UCSD-AML1 (cell line): Measurements from ENCODE around the gene GRK2.

Source experiments
- DNase-seq: peaks from one replicate; lab custom pipeline; 2025; ENCODE audit not compliant: unreplicated experiment; lab: John Stamatoyannopoulos, UW

The GRK2 gene

DNA sequence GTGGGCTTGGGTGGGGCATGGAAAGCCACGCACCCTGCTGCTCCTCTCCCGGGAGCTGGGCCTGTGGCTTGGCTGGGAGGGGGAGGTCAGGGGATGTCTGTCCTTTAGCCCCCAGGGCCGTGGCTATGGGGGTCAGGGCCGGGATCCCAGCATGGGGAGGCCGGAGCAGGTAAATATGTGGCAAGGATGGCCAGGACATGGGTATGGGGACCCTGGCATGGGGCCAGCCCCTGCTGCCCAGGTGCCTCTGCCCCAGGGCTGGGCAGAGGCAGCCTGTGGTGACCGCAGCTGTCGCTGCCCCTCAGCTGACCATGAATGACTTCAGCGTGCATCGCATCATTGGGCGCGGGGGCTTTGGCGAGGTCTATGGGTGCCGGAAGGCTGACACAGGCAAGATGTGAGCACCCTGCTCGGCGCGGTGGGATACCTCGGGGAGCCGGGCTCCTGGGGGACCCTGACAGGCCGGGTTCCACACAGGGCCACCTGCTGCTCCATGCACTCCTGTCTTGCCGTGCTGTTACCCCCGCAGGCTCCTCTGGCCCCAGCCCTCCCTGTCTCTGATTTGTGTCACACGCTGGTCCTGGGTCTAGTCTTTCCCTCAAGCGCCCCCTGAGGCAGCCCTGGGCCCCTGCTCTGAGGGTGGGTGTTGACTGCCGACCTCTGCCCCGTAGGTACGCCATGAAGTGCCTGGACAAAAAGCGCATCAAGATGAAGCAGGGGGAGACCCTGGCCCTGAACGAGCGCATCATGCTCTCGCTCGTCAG is 14.7 kb downstream of the GRK2 start:
- DNase-seq = no peak

- no peak for DNase-seq
These were observed 15.4 kb downstream of the GRK2 start for GRCh38 chr11:67281552-67282150.

GRCh38 chr11:67282155-67282875 is 16.0 kb downstream of the GRK2 start:
- no peak for DNase-seq

DNA sequence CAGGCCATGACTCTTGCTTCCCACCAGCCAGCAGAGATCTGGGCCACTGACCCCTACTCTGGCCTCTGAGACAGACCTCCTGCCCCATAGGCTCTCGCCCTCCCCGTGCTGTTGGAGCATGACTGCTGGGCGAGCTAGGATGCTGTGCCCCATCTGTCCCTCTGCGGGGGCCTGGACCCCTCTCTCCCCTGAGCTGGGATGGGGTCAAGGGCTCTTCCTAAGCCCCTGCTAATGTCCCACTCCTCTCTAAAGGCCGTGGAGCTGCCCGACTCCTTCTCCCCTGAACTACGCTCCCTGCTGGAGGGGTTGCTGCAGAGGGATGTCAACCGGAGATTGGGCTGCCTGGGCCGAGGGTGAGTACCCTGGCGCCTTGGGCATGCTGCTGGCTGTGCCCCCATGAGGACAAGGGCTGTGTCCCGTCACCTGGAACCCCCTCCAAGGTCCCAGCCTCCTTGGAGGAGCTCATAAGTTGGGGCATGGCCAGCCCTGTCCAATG is 16.7 kb downstream of the GRK2 start:
- DNase-seq = no peak

DNA sequence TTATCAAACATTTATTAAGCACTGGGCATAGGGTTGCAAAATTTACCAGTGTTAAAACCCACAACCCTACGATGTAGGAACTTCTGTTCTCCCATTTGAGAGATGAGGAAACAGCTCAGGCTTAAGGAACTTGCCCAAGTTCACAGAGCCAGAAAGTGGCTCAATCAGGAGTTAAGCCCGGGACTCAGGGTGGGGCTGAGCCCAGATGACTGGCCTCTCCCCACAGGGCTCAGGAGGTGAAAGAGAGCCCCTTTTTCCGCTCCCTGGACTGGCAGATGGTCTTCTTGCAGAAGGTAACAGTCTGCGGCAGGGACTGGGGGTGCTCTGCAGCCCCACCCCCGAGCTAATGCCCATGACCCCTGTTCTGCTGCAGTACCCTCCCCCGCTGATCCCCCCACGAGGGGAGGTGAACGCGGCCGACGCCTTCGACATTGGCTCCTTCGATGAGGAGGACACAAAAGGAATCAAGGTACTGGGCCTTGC is 17.2 kb downstream of the GRK2 start:
- no peak for DNase-seq

DNA sequence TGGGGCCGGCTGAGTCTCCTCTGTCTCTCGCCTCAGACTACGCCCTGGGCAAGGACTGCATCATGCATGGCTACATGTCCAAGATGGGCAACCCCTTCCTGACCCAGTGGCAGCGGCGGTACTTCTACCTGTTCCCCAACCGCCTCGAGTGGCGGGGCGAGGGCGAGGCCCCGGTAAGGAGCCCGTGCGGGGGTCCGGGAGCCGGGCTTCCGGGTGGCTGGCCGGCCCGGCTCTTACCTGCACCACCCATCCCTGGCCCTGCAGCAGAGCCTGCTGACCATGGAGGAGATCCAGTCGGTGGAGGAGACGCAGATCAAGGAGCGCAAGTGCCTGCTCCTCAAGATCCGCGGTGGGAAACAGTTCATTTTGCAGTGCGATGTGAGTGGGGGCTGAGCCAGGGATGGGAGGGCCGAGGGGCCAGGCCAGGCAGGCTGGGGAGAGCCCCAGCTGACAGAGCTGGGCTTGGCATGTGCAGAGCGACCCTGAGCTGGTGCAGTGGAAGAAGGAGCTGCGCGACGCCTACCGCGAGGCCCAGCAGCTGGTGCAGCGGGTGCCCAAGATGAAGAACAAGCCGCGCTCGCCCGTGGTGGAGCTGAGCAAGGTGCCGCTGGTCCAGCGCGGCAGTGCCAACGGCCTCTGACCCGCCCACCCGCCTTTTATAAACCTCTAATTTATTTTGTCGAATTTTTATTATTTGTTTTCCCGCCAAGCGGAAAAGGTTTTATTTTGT is 18.7 kb downstream of the GRK2 start:
- no peak for DNase-seq

- no peak for DNase-seq
These were observed 19.5 kb downstream of the GRK2 start for GRCh38 chr11:67285541-67286498.

GRCh38 chr11:67286621-67287333 is 20.5 kb downstream of the GRK2 start:
- peak; percentile 70 for DNase-seq

- peak; percentile 70 for DNase-seq
These were observed 21.3 kb downstream of the GRK2 start for GRCh38 chr11:67287355-67288197.

DNA sequence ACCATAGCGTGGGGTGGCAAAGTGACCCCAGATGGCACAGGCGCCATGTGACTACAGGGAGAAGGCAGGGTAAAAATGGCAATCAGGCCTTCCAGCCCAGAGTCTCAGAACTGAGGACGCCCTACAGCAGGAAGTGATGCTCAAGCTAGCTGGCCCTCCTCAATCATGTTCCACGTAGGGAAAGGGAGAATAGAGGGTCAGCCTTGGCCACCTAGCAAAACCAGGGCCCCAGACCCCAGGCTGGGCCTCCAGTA is 21.9 kb downstream of the GRK2 start:
- no peak for DNase-seq

DNA sequence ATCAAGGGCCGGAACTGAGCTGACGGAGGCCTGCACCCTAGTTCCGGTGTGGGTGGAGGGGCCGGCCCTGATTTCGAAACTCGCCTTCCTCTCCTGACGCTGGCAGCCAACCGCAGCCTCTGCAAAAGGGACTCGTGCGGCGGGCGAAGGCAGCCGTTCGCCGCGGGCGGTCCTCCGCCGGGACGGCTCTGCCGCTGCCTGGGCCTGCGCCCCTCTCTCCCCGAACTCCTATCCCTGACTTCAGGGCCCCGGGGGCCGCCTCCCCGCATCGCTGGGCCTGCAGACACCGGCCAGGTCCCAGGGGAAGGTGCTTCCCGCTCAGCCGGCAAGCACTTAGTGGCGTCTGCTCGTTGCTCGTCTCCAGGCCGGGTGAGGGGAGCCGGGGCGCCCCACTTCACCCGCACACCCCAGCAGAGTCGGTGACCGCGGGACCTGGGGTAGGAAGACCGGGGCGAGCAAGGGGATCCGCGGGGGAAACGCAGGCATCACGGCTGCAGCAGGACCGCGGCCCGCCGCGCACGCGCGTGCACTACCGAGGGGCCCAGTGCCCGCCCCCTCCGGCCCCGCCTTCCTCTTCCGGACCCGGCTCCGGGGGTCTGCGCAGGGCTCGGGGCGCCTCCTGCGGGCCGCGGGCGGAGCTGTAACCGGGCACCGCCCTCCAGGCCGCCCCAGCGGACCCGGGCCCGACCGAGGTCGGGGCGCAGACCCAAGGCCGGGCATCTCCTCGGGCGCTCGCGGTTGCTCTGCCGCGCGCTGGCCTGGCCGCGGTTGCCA is 22.4 kb downstream of the GRK2 start:
- peak; percentile 96 for DNase-seq

DNA sequence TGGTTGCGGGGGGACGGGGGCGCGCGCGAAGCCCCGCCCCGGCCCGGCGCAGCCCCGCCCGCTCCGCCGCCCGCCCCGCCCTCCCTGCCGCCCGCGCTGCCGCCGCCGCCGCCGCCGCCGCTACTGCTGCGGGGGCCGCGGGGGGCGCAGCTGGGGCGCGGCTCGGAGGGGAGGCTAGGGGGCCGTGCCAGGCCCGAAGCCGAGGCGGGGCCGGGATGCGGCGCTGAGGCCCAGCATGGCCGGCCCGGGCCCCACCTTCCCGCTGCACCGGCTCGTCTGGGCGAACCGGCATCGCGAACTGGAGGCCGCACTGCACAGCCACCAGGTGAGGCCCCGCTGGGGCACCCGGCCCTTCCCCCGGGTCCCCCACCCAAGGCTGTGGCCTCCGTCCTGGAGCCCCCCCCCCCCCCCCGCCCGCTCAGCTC is 23.0 kb downstream of the GRK2 start, which contains the start of gene ANKRD13D:
ANKRD13D (plus strand) TSS at position 78 of the 425 bp plus-strand sequence; CDS start at position 236, 158 bp downstream.
- DNase-seq = no peak

DNA sequence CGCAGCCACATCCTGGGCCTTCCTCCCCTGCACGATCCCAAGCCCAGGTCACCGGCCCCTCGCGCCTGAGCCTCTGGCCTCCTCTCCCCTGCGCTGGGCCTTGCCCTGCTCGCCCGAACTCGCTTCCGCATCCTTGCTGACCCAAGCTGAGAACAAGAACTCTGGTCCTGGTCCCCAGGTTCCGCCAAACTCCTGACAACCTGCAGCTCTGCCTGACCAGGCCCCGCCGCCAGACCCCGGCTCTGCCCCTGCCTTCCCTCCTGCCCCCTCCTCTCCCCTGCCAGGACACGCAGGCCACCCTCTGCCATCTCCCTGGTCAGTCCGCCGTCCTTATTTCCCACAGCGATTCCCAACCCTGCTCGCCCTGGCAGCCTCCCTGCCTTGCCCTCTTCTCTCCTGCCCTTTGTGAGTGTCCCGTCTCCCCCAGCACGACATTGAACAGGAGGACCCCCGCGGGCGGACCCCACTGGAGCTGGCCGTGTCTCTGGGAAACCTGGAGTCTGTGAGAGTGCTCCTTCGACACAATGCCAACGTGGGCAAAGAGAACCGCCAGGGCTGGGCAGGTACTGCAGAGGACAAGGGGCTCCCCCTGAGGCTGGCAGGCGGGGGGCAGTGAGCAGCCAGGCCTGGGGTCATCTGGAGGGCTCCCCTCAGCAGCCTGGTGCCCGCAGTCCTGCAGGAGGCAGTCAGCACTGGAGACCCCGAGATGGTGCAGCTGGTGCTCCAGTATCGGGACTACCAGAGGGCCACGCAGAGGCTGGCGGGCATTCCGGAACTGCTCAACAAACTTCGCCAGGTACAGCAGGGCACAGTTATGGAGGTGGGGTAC is 23.6 kb downstream of the GRK2 start:
- peak; percentile 67 for DNase-seq

- DNase-seq = no peak
These were observed 24.5 kb downstream of the GRK2 start for GRCh38 chr11:67290801-67291200.

- DNase-seq = no peak
These were observed 25.5 kb downstream of the GRK2 start for GRCh38 chr11:67291481-67292381.

DNA sequence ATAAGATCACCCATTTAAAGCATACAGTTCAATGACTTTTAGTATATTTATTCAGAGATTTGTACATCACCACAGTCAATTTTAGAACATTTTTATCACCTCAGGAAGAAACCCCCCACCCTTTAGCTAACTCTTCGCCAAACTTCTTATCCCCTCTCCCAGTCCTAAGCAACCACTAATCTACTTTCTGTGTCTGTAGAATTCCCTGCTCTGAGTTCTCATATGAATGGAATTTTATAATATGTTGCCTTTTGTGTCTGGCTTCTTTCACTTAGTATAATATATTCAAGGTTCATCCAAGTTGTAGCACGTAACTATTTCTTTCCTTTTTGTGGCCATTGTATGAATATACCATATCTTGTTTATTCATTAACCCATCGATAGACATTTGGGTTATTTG is 26.4 kb downstream of the GRK2 start:
- DNase-seq = no peak
